HepG2 (cell line): ENCODE results near the gene TMEM63B. TPM values are rescaled to one million over a fixed set of nuclear protein-coding genes. Genes with fewer than 3 reads are reported as not detected.

Source experiments
- ATAC-seq: fragments of 200-7000 bp; cut with Tn5 transposase; 3 replicates; pipeline ENCODE4 v1.9.1; 2020; ENCODE audit warnings: mild to moderate bottlenecking, moderate library complexity
- BruUV-seq: library from RNA; stranded (reverse); fragments of 400-500 nt; replicated peaks from 2 replicates; lab custom pipeline; 2021; lab: Mats Ljungman, UMichigan
- CTCF ChIA-PET: fragments of 300-600 bp; formaldehyde crosslinking; extraction: SDS; loops from one replicate; lab custom pipeline; 2021; ENCODE audit warnings: low total read pairs, inconsistent platforms, low intra/inter-chr PET ratio; lab: Yijun Ruan, JAX
- POLR2A ChIA-PET: fragments of 350-600 bp; sonication (Branson Sonifier 250); formaldehyde crosslinking; loops from one replicate; lab custom pipeline; 2020; ENCODE audit warnings: antibody characterized with exemption, inconsistent platforms; lab: Yijun Ruan, JAX
- DNase-seq: peaks from one replicate; pipeline ENCODE4 v3.0.0-alpha.2; 2015; ENCODE audit warnings: low spot score
- FAIRE-seq: peaks from 3 replicates; lab custom pipeline; 2011; peaks lifted over from hg19 to GRCh38; lab: Jason Lieb, UNC
- H2AFZ ChIP-seq: one replicate; pipeline ENCODE4 v1.6.1; 2011; ENCODE audit warnings: low read length, inconsistent platforms
- H3K27ac ChIP-seq: fragments of 300-600 bp; 3 replicates; pipeline ENCODE4 v1.8.0; 2011; ENCODE audit warnings: mixed run types, mild to moderate bottlenecking, mixed read lengths, low read length, inconsistent platforms; ENCODE audit not compliant: insufficient read depth; ENCODE audit errors: extremely low read length
- H3K27me3 ChIP-seq, 2 experiments: fragments of 200-600 bp in 1 of 2; 2 replicates in 1 of 2; 3 replicates in 1 of 2; pipeline versions ENCODE4 v1.6.0 to v1.8.0; 2011; ENCODE audit warnings: low read length in 2 of 2, mild to moderate bottlenecking in 2 of 2, moderate library complexity in 2 of 2, inconsistent platforms in 1 of 2; ENCODE audit not compliant: insufficient read depth in 2 of 2, control insufficient read depth in 1 of 2
- H3K36me3 ChIP-seq, 2 experiments: fragments of 200-600 bp in 1 of 2; replicated peaks in 1 of 2; 2 replicates in 1 of 2; 3 replicates in 1 of 2; pipeline versions ENCODE4 v1.5.1 to v1.8.0; 2011; ENCODE audit warnings: low read length in 2 of 2, inconsistent platforms in 1 of 2; ENCODE audit not compliant: insufficient read depth in 2 of 2, control insufficient read depth in 1 of 2
- H3K4me1 ChIP-seq: 2 replicates; pipeline ENCODE4 v1.5.1; 2012; ENCODE audit warnings: low read length, inconsistent platforms; ENCODE audit not compliant: insufficient read depth
- H3K4me2 ChIP-seq: 2 replicates; pipeline ENCODE4 v1.6.0; 2011; ENCODE audit warnings: low read depth, low read length, inconsistent platforms
- H3K4me3 ChIP-seq, 3 experiments: fragments of 200-600 bp in 1 of 3; sonication (generic), shearing (Covaris generic) in 1 of 3; replicated peaks in 1 of 3; 2 replicates each; pipeline ENCODE4 v1.5.1; 2011 to 2016; ENCODE audit warnings: low read length in 3 of 3, inconsistent platforms in 2 of 3, low read depth in 2 of 3, mild to moderate bottlenecking in 2 of 3, control low read depth in 1 of 3, mixed read lengths in 1 of 3; ENCODE audit not compliant: insufficient read depth in 1 of 3
- H3K79me2 ChIP-seq: one replicate; pipeline ENCODE4 v1.6.1; 2011; ENCODE audit warnings: low read length, inconsistent platforms; ENCODE audit not compliant: insufficient read depth
- H3K9ac ChIP-seq: 2 replicates; pipeline ENCODE4 v1.6.0; 2011; ENCODE audit warnings: mild to moderate bottlenecking, low read depth, low read length, inconsistent platforms; ENCODE audit not compliant: insufficient read depth
- H3K9me3 ChIP-seq: 2 replicates; pipeline ENCODE4 v1.5.1; 2012; ENCODE audit warnings: mild to moderate bottlenecking, low read length
- H4K20me1 ChIP-seq: 2 replicates; pipeline ENCODE4 v1.6.0; 2011; ENCODE audit warnings: inconsistent platforms, mild to moderate bottlenecking, low read length, moderate library complexity; ENCODE audit not compliant: insufficient read depth
- GLI4 ChIP-seq: sonication (generic); formaldehyde crosslinking; IDR thresholded peaks from 2 replicates; pipeline ENCODE4 v1.5.1; 2020; ENCODE audit warnings: missing genetic modification reagents, mild to moderate bottlenecking, moderate library complexity, borderline replicate concordance
- MBD4 ChIP-seq: IDR thresholded peaks from 2 replicates; pipeline ENCODE4 v1.6.1; 2012; ENCODE audit warnings: low read length, inconsistent platforms, borderline replicate concordance
- NR2C2 ChIP-seq: sonication (generic); formaldehyde crosslinking; IDR thresholded peaks from 2 replicates; pipeline ENCODE4 v1.4.0; 2020; ENCODE audit warnings: missing genetic modification reagents, mild to moderate bottlenecking, moderate library complexity, borderline replicate concordance
- RARA ChIP-seq: IDR thresholded peaks from 2 replicates; pipeline ENCODE4 v1.6.1; 2016; ENCODE audit warnings: missing genetic modification reagents, missing compliant biosample characterization
- SIN3A ChIP-seq: IDR thresholded peaks from 2 replicates; pipeline ENCODE4 v1.6.1; 2011; ENCODE audit warnings: low read depth, mild to moderate bottlenecking, control low read depth, low read length, borderline replicate concordance
- SRY ChIP-seq: sonication (generic); formaldehyde crosslinking; IDR thresholded peaks from 2 replicates; pipeline ENCODE4 v1.8.0; 2022; ENCODE audit warnings: mild to moderate bottlenecking, missing genetic modification reagents
- ZFX ChIP-seq: sonication (generic); formaldehyde crosslinking; IDR thresholded peaks from 2 replicates; pipeline ENCODE4 v1.4.0; 2020; ENCODE audit warnings: mild to moderate bottlenecking, low read depth, missing genetic modification reagents, moderate library complexity
- ZKSCAN8 ChIP-seq: IDR thresholded peaks from 2 replicates; pipeline ENCODE4 v1.6.1; 2016; ENCODE audit warnings: borderline replicate concordance, missing genetic modification reagents, missing compliant biosample characterization
- ZNF768 ChIP-seq: sonication (generic); formaldehyde crosslinking; IDR thresholded peaks from 2 replicates; pipeline ENCODE4 v1.4.0; 2020; ENCODE audit warnings: missing genetic modification reagents
- ZSCAN25 ChIP-seq: sonication (generic); formaldehyde crosslinking; IDR thresholded peaks from 2 replicates; pipeline ENCODE4 v1.8.0; 2022; ENCODE audit warnings: mild to moderate bottlenecking, missing genetic modification reagents
- WGBS: methylation state at CpG from one replicate; pipeline ENCODE4 v1.1.6; 2017; ENCODE audit warnings: low lambda C conversion rate; 5-methylcytosine and 5-hydroxymethylcytosine counted together
- in situ Hi-C: cut with HindIII; loops from 2 replicates; pipeline ENCODE4 v1.10.0; 2017; ENCODE audit warnings: low pct_unique_long_range_greater_than_20kb; ENCODE audit not compliant: extremely low pct_ligation_motif_present
- intact Hi-C: fragments of 100-400 bp; cut with micrococcal nuclease; formaldehyde crosslinking; loops from one replicate; pipeline ENCODE4 v1.10.0; 2022; ENCODE audit not compliant: unreplicated experiment
- polyA plus RNA-seq, 8 experiments: library from polyadenylated mRNA; depleted of rRNA in 3 of 8; stranded (reverse) in 7 of 8; unstranded in 1 of 8; fragments of >200 nt; fragmentation: Illumina TruSeq in 4 of 8; extraction: Trizol in 4 of 8; gene quantifications; 2 replicates each; pipeline versions ENCODE4 v1.2.1 to v1.2.3, GENCODE V29; 2011 to 2016; ENCODE audit warnings: low read depth in 4 of 8, missing spikeins in 1 of 8, mixed read lengths in 1 of 8; ENCODE audit not compliant: insufficient read depth in 1 of 8
- total RNA-seq, 5 experiments: library from RNA; depleted of rRNA; stranded (reverse); fragments of >200 nt; fragmentation: Illumina TruSeq; extraction: Trizol; gene quantifications; 2 replicates each; pipeline ENCODE4 v1.2.3, GENCODE V29; 2016; ENCODE audit warnings: low read depth in 1 of 5
- TF ChIP-seq, protein P1 (sequence below): sonication (generic); formaldehyde crosslinking; IDR thresholded peaks from 2 replicates; pipeline ENCODE4 v1.5.1; 2020; ENCODE audit warnings: missing genetic modification reagents, mild to moderate bottlenecking, borderline replicate concordance
- TF ChIP-seq, protein P2 (sequence below): sonication (generic); formaldehyde crosslinking; IDR thresholded peaks from 2 replicates; pipeline ENCODE4 v1.8.1; 2023; ENCODE audit warnings: missing genetic modification reagents, inconsistent platforms, borderline replicate concordance
- TF ChIP-seq, protein P3 (sequence below): IDR thresholded peaks from 2 replicates; pipeline ENCODE4 v1.6.1; 2016; ENCODE audit warnings: missing compliant biosample characterization, missing genetic modification reagents, borderline replicate concordance

Gene TMEM63B
- total and polyA plus RNA-seq, 2 of the 13 experiments (the other 11 are each of a cell fraction or from before 2014, with no cell fraction given): 27.4 to 75.8 TPM

DNA sequence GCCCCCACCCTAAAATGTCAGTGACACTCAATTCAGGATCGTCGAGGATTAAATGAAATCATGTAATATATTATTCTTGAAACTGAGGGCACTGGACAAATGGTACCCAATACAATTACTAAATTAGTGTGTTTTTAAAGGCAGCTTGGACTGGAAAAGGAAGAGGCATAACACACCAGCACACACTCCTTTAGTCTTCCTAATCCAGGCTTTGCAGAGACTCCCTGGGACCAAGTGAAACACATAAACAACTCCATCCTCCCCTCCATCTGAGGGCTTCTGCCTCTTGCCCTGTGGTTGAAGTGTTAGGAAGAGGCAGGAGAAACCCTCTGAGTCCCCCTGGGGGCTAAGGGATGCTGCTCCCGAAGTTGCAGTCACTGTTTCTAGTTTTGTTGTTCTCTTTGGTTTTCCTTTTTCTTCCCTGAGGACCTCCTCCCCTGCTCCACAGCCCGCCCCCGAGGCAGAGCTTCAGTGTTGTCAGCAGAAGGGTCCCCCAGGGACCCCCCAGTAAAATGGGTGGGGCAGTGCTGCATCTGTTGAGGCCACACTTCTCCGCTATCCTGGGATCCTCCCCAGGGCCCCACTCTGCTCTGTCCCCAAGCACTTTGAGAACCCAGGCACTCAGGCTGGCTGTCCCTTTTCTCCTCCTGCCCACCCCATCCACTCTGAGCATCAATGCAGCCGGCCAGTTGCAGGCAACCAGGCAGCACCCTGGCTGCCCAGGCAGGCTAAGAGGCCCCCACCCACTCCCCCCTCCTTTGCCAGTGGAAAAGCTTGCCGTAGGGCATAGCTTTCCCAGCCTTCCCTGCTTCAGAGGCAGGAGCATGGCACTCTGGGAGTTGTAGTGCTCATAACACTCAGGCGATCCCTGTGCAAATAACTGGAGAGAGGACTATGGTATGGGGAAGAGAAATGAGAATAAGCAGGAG lies 5.9 kb downstream of the TMEM63B start (continued):
- TF ChIP-seq, protein P1, sequence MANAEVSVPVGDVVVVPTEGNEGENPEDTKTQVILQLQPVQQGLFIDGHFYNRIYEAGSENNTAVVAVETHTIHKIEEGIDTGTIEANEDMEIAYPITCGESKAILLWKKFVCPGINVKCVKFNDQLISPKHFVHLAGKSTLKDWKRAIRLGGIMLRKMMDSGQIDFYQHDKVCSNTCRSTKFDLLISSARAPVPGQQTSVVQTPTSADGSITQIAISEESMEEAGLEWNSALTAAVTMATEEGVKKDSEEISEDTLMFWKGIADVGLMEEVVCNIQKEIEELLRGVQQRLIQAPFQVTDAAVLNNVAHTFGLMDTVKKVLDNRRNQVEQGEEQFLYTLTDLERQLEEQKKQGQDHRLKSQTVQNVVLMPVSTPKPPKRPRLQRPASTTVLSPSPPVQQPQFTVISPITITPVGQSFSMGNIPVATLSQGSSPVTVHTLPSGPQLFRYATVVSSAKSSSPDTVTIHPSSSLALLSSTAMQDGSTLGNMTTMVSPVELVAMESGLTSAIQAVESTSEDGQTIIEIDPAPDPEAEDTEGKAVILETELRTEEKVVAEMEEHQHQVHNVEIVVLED (CRISPR knock-in tag): peak; percentile 56; the same call in 1 of the 2 replicates
- TF ChIP-seq RARA (CRISPR knock-in tag): no peak
- TF ChIP-seq NR2C2: peak; percentile 40; the same call in 1 of the 2 replicates
- TF ChIP-seq, protein P2, sequence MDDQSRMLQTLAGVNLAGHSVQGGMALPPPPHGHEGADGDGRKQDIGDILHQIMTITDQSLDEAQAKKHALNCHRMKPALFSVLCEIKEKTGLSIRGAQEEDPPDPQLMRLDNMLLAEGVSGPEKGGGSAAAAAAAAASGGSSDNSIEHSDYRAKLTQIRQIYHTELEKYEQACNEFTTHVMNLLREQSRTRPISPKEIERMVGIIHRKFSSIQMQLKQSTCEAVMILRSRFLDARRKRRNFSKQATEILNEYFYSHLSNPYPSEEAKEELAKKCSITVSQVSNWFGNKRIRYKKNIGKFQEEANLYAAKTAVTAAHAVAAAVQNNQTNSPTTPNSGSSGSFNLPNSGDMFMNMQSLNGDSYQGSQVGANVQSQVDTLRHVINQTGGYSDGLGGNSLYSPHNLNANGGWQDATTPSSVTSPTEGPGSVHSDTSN (CRISPR knock-in tag): no peak
- no peak for TF ChIP-seq ZFX

DNA sequence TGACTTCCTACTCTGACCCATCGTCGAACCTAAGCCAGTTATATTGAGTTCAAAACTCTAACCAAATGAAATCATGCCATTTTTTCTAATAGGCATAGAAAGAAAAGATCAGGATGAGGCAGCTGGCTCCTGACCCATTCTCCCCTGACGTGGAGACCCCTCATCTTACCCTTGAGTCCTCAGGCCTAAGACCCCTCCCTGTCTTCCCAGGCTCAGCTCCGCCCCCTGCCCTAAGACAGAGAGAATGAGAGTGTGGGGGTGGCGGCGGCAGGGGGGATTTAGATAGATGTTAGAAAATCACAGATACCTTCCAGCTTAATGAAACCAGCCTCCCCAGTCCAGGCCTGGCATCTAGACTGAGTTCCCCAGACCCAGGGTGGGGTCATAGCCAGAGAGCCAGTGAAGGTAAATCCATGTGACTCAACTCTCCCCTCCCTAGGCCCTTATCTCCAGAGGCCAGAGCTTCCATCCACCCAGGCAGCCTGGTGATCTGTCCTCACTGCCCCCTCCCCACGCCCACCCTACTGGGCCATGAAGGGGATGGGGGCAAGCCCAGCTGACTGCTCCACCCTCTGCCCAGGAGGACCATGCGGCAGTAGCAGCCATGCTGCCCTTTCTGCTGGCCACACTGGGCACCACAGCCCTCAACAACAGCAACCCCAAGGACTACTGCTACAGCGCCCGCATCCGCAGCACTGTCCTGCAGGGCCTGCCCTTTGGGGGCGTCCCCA lies 6.8 kb downstream of the TMEM63B start:
- ChIA-PET POLR2A (interaction anchor here (0.6 to 3.7 kb wide), 8 partner anchors 11 to 112 kb away, joined by 3 to 16 read pairs (median 5); partner anchors contain the start of genes HSP90AB1 and SLC29A1), CTCF (interaction anchor here (1.2 kb wide), 1 partner anchor 34 kb away, joined by 4 read pairs; no protein-coding TSS in a partner anchor)
- no peak for DNase-seq
- Histone ChIP-seq H3K9ac (no peak overlapping the region), H4K20me1 (peaks cover 2% of the 10 kb centered on the region), H3K4me3 (no peak overlapping the region), H3K4me2 (no peak overlapping the region), H2AFZ (no peak overlapping the region), H3K4me1 (peaks cover 49% of the 10 kb centered on the region), H3K9me3 (no peaks in the 10 kb centered on the region), H3K79me2 (peaks cover 27% of the 10 kb centered on the region), H3K27ac (no peak overlapping the region), H3K36me3 (peaks cover 9 to 38% of the 10 kb centered on the region in 2 experiments), H3K27me3 (no peaks in the 10 kb centered on the region)
- ATAC-seq: no peak
- 93% methylated on average over 12 of the region's 12 CpGs for WGBS
- BruUV-seq: no TSS peak
- intact Hi-C loops (loop anchor here (5.0 kb wide), 1 partner anchor 37 kb away; no protein-coding TSS in a partner anchor), in situ Hi-C loops (no loop called here)
- FAIRE-seq: no peak
- TF ChIP-seq, protein P3, sequence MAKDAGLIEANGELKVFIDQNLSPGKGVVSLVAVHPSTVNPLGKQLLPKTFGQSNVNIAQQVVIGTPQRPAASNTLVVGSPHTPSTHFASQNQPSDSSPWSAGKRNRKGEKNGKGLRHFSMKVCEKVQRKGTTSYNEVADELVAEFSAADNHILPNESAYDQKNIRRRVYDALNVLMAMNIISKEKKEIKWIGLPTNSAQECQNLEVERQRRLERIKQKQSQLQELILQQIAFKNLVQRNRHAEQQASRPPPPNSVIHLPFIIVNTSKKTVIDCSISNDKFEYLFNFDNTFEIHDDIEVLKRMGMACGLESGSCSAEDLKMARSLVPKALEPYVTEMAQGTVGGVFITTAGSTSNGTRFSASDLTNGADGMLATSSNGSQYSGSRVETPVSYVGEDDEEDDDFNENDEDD (CRISPR knock-in tag): no peak
- 0 out of 2 replicates have a peak, but pooled peaks have one; percentile 52 for TF ChIP-seq GLI4 (CRISPR knock-in tag)
- no peak for TF ChIP-seq SIN3A
- 0 out of 2 replicates have a peak, but pooled peaks have one; percentile 2 for TF ChIP-seq ZSCAN25 (CRISPR knock-in tag)
- TF ChIP-seq ZNF768 (CRISPR knock-in tag): peak; percentile 17; the same call in 1 of the 2 replicates
- 0 out of 2 replicates have a peak, but pooled peaks have one; percentile 27 for TF ChIP-seq SRY (CRISPR knock-in tag)
- TF ChIP-seq MBD4: no peak
- no peak for TF ChIP-seq ZKSCAN8 (CRISPR knock-in tag)
